ENCODE measurements around the gene DDAH1. TPM values are rescaled to one million over a fixed set of nuclear protein-coding genes. Genes with fewer than 3 reads are reported as not detected.

The DDAH1 gene
- total RNA-seq, 1 donor from 2014 or later = 0.07 TPM

DNA sequence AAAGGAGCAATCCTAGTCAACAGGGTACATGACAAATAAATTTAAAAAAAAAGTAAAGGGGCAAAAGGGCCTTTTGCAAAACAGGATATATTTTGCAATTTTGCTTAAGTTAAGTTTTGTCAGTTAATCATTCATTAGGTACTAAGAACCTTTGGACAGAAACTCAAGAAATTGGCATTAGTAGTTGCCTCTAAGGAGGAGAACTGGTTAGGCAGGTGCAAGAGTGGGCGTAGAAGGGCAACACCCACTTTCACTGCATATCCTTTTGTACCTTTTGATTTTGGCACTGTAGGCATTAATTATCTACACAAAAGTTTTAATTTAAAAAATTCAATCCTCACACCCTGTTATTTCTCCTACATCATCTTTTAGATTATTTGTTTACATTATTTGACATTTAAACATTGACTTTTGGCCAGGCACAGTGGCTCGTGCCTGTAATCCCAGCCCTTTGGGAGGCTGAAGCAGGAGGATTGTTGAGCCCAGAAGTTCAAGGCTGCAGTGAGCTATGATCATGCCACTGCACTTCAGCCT is 4.3 kb downstream of the DDAH1 start:
- H3K36me3 Mint-ChIP-seq (ENCODE audit: low read depth) = no peaks in the 10 kb centered on the region
- TF ChIP-seq, protein P1, sequence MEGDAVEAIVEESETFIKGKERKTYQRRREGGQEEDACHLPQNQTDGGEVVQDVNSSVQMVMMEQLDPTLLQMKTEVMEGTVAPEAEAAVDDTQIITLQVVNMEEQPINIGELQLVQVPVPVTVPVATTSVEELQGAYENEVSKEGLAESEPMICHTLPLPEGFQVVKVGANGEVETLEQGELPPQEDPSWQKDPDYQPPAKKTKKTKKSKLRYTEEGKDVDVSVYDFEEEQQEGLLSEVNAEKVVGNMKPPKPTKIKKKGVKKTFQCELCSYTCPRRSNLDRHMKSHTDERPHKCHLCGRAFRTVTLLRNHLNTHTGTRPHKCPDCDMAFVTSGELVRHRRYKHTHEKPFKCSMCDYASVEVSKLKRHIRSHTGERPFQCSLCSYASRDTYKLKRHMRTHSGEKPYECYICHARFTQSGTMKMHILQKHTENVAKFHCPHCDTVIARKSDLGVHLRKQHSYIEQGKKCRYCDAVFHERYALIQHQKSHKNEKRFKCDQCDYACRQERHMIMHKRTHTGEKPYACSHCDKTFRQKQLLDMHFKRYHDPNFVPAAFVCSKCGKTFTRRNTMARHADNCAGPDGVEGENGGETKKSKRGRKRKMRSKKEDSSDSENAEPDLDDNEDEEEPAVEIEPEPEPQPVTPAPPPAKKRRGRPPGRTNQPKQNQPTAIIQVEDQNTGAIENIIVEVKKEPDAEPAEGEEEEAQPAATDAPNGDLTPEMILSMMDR (IDR thresholded peaks at IDR 0.05) = no peak
- no peak overlapping the region for H3K27ac Mint-ChIP-seq
- H3K4me3 Mint-ChIP-seq = no peak overlapping the region
- H3K4me1 Mint-ChIP-seq = peaks cover 7% of the 10 kb centered on the region
- no peak for ATAC-seq (ENCODE audit: low read depth)
- H3K9me3 Mint-ChIP-seq = no peaks in the 10 kb centered on the region
- ChIA-PET CTCF (no interaction called here), POLR2A (no interaction called here)
- H3K27me3 Mint-ChIP-seq = peaks cover 27% of the 10 kb centered on the region
- no peak for DNase-seq
- intact Hi-C loops (cut with micrococcal nuclease) = loop anchor here (10.0 kb wide), 1 partner anchor 156 kb away; no protein-coding TSS in a partner anchor

DNA sequence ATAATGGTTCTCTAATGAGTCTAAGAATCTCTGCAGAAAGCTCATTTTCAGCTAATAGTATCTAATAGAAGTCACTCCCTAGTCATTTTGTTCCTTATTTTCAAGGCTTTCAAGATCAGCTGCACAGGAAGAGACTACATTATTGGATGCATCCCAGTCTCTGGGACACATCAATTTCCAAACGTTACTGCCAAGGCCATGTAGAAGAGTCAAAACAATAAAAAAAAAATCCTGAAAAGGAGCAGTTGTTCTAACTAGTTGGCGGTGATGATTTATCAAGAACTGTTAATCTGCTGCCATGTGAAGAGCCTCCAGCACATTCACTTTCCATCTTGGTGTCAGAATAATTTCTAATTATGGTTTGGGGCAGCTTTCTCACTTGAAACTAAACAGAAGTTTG is 5.7 kb downstream of the DDAH1 start:
- Mint-ChIP-seq H3K27me3 (peaks cover 24% of the 10 kb centered on the region), H3K36me3 (ENCODE audit: low read depth) (no peaks in the 10 kb centered on the region), H3K27ac (no peak overlapping the region), H3K9me3 (no peaks in the 10 kb centered on the region), H3K4me3 (no peak overlapping the region), H3K4me1 (peaks cover 6% of the 10 kb centered on the region)
- DNase-seq (no peak), ATAC-seq (ENCODE audit: low read depth) (no peak)
- TF ChIP-seq, protein P1 (IDR thresholded peaks at IDR 0.05) = no peak
- ChIA-PET POLR2A (no interaction called here), CTCF (no interaction called here)
- intact Hi-C loops (cut with micrococcal nuclease) = no loop called here

DNA sequence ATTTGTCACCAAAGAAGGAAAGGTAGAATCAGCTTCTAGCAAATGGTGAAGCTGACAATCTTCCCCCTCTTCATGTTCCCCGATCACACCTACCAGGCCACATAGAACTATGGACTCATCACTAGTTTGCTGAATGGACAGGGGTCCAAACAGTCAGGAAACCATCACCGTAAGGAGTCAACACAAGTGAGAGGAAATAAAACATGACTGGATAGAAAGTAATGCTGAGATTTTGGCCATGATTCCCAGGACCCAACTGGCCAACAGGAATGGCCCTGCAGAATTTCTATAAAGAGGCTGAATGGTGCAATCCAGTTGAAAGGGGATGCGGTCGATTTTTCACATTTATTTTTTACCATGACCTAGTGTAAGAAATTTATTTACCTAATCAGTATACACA is 10.7 kb downstream of the DDAH1 start:
- ATAC-seq (ENCODE audit: low read depth) (no peak), DNase-seq (no peak)
- ChIA-PET POLR2A (no interaction called here), CTCF (no interaction called here)
- TF ChIP-seq, protein P1 (IDR thresholded peaks at IDR 0.05) = no peak
- Mint-ChIP-seq H3K27ac (no peak overlapping the region), H3K4me1 (no peaks in the 10 kb centered on the region), H3K36me3 (ENCODE audit: low read depth) (no peaks in the 10 kb centered on the region), H3K27me3 (no peaks in the 10 kb centered on the region), H3K9me3 (no peaks in the 10 kb centered on the region), H3K4me3 (no peak overlapping the region)
- intact Hi-C loops (cut with micrococcal nuclease) = no loop called here

DNA sequence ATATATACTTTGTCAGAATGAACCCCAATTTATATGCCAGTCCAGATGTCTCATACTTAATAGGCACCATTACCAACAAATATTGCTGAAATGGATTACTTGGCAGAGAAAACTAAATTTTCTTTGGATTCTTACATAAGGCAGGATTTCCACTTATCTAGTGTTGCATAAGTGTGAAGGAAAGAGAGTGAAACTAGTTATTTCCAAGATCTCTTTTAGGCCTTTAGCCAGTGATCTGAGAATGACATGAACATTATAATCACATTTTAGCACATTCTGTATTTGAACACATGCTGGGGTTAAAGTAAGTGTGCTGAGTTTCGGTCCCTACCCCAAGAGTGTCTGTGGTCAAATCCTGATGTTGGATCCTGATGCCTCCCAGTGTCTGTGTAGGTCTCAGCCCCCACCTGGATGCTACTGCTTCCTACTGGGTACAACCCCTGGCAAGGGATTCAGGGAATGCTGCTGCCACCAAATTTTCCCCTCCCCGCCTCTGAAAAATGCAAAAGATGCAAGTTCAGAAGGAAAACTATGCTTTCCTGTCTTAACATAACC is 11.2 kb downstream of the DDAH1 start:
- no peaks in the 10 kb centered on the region for H3K9me3 Mint-ChIP-seq
- ChIA-PET POLR2A (no interaction called here), CTCF (no interaction called here)
- no peak overlapping the region for H3K4me3 Mint-ChIP-seq
- no peak for DNase-seq
- TF ChIP-seq, protein P1 (IDR thresholded peaks at IDR 0.05) = no peak
- no peaks in the 10 kb centered on the region for H3K27me3 Mint-ChIP-seq
- H3K4me1 Mint-ChIP-seq = no peaks in the 10 kb centered on the region
- intact Hi-C loops (cut with micrococcal nuclease) = no loop called here
- H3K27ac Mint-ChIP-seq = no peak overlapping the region
- H3K36me3 Mint-ChIP-seq (ENCODE audit: low read depth) = no peaks in the 10 kb centered on the region
- no peak for ATAC-seq (ENCODE audit: low read depth)

DNA sequence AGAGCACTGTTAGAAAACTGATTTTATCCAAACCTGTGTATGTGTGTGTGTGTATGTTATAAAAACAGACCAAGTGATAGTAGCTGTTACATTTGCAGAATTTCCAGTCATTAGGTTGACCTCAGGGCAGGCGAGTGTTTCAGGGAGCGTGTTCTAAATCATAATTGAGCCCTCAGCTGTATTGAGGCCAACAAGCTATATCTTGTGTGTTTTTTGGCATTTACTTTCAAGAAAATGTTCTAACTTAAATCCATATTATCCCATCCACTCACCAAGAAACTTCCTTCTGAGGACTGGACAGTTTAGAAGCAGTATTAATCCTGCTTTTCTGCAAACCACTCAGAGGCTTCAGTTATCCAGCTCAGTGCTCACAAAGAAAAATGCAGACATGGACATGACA is 12.0 kb downstream of the DDAH1 start:
- H3K4me3 Mint-ChIP-seq = no peak overlapping the region
- ATAC-seq (ENCODE audit: low read depth) = no peak
- ChIA-PET CTCF (no interaction called here), POLR2A (no interaction called here)
- no peaks in the 10 kb centered on the region for H3K4me1 Mint-ChIP-seq
- intact Hi-C loops (cut with micrococcal nuclease) = no loop called here
- H3K9me3 Mint-ChIP-seq = no peaks in the 10 kb centered on the region
- TF ChIP-seq, protein P1 (IDR thresholded peaks at IDR 0.05) = no peak
- no peak overlapping the region for H3K27ac Mint-ChIP-seq
- no peaks in the 10 kb centered on the region for H3K36me3 Mint-ChIP-seq (ENCODE audit: low read depth)
- DNase-seq = no peak
- H3K27me3 Mint-ChIP-seq = no peaks in the 10 kb centered on the region

Measured in activated B cell treated with CpG ODN at 0.5 μM for 24 hours (primary cell).